Activated CD8-positive, alpha-beta memory T cell treated with anti-CD3 and anti-CD28 coated beads for 36 hours (primary cell): ENCODE data around the gene TSHZ2. TPM values are rescaled to one million over a fixed set of nuclear protein-coding genes. Genes with fewer than 3 reads are reported as not detected.

ENCODE experiments used
- CTCF ChIA-PET: fragments of 350-600 bp; sonication (Branson Sonifier 250); formaldehyde crosslinking; loops from one replicate; lab custom pipeline; 2021; ENCODE audit warnings: antibody characterized with exemption; lab: Charles Lee
- POLR2A ChIA-PET: fragments of 350-600 bp; sonication (Branson Sonifier 250); formaldehyde crosslinking; loops from one replicate; lab custom pipeline; 2021; ENCODE audit warnings: antibody characterized with exemption; lab: Charles Lee
- total RNA-seq, 2 experiments: library from RNA; stranded (reverse); gene quantifications; one replicate each; pipeline ENCODE4 v1.2.3, GENCODE V29; 2021

Gene TSHZ2
- total RNA-seq, 2 experiments from 2014 or later: 0.76 to 1.4 TPM

DNA sequence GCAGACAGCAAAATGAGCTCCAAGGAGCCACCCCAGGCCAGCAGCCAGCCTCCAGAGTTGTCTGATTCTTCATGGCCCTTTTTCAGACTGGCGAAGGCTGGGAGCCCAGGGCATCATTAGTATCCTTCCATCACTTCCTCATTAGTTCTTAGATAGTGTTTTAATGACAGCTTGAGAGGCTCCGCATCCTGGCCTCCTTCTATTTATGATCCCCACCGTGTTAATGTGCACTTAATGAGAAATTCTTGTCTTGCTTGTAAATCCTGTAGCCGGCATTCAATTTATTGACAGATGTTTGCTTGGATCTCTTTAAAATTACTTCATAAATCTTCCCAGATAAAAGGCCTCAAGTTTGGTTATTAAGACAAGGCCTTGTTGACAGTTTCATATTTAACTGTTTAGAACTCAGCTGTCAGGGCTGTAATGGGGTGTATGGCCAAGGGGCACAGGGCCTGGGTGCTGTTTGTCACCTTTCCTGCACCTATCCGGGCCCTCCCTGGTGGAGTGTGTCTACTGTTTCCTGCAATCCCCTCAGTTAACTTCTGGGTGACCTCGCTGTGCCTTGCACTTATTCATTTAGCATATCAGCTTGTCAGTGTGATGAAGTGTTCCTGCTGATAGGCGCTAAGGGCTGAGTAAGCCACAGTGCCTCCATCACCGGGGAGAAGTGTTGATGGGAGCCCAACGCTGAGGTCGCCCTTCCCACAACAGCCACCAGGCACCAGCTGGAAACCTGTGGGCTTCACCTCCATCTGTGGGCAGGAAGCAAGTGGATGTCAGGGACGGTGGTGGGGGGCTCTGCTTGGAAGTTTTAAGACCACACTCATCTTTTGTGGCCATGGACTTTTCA lies 169.3 kb downstream of the TSHZ2 start:
- CTCF ChIA-PET: no interaction called here
- POLR2A ChIA-PET: no interaction called here

DNA sequence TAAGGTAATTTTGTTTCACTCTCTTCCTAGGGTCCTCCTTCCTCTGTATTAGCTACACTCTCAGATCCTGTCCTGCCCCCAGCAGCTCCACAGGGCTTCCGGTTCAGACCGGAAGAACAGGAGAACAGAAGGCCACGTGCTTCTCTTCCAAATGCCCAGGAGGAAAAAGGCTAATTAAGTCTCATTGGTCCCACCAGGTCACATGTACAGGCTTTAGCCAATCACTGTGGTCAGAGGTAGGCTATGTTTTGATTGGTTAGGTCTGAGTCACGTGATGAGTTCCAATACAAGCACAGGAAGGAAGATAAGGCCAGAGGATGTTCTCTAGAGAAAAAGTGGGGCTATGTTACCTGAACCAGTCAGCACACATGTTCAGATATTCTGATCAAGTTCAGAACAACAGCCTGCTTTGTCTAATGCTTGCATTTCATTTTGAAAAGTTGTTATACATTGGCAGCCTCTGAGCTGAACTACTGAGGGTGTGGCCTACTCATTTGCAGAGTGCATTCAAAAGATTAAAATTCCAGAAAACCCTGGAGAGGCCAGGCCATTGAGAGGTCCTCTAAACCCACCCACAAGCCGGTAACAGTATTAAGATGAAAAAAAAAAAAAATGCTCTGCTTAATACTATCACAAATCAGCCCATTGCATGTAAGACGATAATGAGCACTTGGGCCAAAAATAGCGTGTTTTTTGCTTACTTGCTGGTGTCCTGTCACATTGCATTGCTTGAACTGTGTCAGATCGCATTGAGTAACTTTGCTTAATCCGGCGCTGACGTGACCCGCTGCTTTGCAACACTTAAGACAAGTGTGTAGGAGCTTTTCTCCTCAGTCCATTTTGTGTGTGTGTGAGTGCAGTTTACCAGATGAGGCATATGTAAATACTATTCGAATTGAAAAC lies 170.3 kb downstream of the TSHZ2 start:
- POLR2A ChIA-PET: no interaction called here
- CTCF ChIA-PET: interaction anchor here (0.7 kb wide), 1 partner anchor 13 kb away, joined by 3 read pairs; no protein-coding TSS in a partner anchor

DNA sequence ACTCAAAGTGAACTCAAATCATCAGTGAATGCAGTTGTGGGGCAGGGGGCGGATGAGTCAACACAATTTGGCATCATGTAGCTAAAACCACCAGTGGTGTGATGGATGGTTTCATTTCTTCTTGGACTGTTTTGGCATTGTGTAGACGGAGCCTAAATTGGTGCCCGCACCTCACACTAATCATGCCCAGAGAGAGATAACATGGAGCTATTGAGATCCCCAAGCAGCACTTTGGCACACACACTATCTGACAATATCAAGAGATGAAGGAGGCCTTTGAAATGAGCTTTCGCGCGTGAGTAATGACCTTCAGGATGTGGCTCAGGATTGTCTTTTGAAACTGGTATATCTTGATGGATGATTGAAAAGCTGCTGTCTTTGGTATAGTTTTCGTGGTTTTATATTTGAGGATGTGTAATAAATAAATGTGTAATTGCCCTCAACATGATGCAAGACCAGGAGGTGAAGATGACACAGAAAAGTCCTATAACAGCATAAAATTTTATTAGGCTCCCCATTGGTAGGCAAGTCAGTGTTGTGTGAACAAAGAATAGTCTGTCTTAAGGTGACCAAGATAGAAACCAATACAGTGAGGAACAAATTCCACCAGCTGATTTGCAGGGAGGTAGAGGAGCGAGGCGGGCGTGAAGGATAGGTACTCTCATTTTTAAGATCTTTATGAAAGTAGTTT lies 174.2 kb downstream of the TSHZ2 start:
- POLR2A ChIA-PET: interaction anchor here (0.9 kb wide), 1 partner anchor 11 kb away, joined by 3 read pairs; no protein-coding TSS in a partner anchor
- CTCF ChIA-PET: interaction anchor here (0.9 kb wide), 1 partner anchor 70 kb away, joined by 3 read pairs; no protein-coding TSS in a partner anchor

DNA sequence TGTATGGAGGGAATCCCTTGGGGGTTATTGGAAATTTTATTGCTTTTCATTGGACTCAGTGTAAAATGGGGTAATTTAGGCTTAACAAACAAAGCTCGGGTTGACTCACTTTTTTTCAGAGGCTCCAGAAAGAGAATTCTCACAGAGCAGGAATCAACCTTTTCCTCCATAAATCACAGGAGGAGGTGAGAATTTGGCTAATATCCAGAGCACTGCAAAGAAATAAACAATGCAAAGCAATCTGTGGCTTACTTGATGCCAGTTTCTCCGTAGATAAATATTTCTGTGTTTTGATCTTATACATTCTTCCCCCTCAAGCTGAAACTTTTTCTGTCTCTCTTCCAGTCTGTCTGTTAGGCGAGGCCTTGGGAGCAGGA lies 176.6 kb downstream of the TSHZ2 start:
- POLR2A ChIA-PET: no interaction called here
- CTCF ChIA-PET: no interaction called here

DNA sequence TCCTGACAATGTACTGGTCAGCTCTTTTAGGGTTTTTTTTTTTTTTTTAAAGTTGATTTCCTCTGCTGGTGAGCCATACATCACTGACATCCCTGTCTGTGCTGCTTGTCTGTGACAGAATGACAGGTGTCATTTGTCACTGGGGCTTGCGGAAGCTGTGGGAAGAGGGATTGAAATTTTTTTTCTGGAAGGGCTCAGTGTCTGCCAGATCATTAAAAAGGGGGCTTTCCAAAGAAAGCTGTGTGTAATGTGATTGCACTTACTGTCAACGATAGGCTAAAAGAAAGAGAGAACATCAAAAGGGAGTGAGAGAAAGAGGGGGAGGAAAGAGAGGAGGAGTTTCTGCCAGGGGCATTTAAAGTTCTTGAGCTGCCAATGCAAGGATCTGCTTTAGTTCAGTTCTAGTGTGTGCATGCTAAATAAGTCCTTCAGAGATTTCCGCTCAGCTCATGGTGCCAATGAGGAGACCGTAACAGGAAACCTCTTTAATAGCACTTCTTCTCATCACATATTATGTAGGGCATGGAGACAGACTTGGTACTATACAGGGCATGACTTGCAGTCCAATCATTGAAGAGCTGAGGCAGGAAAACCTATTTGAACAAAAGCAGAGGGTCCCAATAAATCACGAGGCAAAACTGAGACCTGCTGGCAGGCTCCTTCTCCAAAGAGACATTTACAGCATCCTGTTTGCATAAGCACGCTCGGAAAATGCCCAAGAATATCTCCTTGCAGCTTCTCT lies 177.2 kb downstream of the TSHZ2 start:
- ChIA-PET POLR2A (no interaction called here), CTCF (no interaction called here)

DNA sequence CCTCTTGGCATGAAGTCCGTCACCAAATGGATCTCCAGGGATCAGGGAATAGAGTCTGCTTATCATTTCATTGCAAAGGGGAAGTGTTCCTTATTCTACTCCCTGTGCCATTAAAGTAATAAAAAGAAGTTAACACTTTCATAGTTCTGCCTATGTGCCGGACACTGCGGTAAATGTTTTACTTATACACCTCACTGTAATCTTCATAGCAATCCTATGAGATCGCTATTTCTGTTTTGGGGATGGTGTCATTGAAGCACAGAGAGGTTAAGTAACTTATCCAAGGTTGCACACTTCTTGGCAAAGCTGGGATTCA lies 177.7 kb downstream of the TSHZ2 start:
- POLR2A ChIA-PET: no interaction called here
- CTCF ChIA-PET: no interaction called here

DNA sequence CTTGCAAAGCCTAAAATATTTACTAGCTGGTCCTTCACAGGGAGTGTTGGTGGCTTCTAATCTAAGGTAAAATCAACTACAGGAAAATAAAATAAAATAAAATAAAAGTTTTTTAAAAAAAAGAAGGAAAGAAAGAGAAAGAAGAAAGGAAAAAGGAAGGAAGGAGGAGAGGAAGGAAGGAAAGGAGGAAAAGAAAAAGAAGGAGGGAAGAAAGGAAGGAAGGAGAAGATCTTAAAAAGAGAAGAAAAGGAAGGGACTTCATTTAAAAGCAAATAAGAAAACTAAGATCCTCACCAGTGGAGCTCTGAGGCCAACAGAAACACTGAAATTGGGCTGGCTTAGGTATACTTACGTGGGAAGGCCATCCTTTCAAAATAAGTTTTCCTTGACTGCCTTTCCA lies 178.4 kb downstream of the TSHZ2 start:
- POLR2A ChIA-PET: no interaction called here
- CTCF ChIA-PET: no interaction called here

DNA sequence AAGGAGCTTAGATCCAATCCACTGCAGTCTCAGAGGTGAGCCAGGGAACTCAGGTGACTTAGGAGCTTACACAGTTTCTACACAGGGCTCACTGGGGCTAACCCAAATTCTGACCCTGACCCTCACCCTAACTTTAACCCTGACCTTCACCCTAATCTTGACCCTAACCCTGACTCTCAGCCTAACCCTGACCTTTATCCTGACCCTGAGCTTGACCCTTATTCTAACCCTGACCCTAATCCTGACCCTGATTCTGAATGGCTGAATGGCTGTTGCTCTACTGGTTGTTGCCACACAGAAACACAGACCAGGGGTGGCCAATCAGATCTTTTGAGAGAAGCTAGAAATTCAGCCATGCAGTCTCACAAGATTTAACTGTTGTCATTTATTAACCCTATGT lies 180.1 kb downstream of the TSHZ2 start:
- ChIA-PET CTCF (no interaction called here), POLR2A (no interaction called here)

DNA sequence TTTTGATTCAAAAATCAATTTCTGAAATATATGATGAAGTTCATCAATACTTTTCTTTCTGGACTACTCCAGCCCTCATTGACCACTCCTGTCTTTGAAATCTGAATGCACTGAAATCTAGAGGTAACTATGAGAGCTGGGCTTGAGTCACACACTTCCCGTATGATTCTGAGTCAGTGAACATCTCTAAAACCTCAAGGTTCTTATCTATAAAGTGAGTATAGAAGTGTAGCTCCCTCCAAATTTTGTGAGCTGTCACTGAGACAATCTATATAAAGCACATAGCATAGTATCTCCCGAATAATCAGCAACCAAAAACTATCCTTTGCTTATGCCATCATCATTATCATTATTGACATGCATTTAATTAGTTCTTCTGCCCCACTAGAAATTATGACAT lies 182.4 kb downstream of the TSHZ2 start:
- POLR2A ChIA-PET: no interaction called here
- CTCF ChIA-PET: no interaction called here

DNA sequence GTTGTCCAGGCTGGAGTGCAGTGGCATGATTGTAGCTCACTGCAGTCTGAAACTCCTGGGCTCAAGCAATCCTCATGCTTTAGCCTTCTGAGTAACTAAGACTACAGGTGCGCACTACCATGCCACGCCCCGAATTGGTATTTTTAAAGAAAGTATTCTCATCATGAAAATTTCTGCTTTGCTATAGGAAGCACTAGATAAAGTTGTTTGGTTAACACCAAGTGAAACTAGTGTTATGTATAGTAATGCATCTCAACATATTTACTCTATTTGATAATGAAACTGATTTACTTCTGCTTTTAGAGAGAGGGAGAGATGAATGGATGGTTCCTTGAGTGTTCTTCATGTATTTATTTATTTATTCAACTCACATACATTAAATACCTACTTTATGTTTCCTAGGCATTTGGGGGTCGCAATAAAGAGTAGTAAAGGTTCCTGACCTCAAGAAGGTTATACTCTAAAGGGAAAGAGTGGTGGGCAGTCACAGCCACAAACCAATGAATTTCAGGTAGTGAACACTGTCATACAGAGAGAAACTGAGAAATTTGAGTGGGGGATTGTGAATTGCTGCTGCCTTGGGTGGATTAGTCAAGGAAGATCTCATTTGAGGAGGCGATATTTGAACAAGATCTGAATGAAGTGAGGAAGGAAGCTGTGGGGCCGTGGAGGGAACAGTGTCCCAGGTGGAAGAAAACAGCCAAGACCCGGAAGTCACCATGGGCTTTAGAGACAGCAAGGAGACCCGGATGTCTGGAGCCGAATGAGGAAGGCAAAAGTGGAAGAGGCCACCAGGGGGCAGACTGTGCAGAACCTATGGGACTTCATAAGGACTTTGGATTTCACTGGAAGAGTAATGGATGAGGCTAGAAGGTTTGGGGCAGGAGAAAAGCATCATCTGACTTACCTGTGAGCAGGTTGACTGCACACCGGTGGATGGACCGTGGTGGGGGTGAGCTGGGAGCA lies 185.6 kb downstream of the TSHZ2 start:
- ChIA-PET POLR2A (interaction anchor here (0.7 kb wide), 1 partner anchor 11 kb away, joined by 3 read pairs; no protein-coding TSS in a partner anchor), CTCF (interaction anchor here (0.8 kb wide), 1 partner anchor 444 kb away, joined by 3 read pairs; no protein-coding TSS in a partner anchor)

DNA sequence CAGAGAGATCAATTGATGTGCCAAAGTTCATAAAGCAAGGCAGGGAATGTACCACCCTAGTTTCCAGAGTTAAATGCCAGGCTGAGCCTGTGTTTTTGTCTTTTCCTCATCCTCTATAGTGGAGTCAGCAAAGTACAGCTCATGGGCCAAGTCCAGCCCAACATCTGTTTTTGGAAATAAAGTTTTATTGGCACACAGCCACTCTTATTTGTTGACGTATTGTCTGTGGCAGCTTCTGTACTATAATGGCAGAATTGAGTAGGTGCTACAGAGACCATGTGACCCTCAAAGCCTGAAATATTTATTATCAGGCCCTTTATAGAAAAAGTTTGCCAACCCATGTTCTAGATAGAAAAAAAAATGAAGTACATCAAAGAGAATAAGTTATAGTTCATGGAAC lies 187.0 kb downstream of the TSHZ2 start:
- POLR2A ChIA-PET: no interaction called here
- CTCF ChIA-PET: no interaction called here

DNA sequence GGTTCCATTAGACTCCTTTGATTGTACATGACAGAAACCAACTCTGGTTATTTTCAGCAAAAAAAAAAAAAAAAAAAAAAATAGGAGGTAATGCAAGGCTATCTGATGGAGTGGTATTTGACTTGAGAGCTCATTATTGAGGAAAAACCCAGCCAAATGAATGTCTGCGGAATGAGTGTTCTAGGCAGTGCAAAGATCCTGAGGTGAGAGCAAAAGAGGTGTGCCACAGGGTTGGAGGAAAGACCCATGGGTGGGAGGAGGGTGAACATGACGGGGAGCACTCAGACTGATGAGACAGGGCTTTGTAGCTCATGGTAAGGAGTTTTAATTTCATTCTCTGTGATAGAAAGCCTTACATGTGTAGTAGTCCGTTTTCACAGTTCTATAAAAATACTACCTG lies 188.9 kb downstream of the TSHZ2 start:
- POLR2A ChIA-PET: no interaction called here
- CTCF ChIA-PET: interaction anchor here (0.6 kb wide), 1 partner anchor 813 kb away, joined by 3 read pairs; no protein-coding TSS in a partner anchor

DNA sequence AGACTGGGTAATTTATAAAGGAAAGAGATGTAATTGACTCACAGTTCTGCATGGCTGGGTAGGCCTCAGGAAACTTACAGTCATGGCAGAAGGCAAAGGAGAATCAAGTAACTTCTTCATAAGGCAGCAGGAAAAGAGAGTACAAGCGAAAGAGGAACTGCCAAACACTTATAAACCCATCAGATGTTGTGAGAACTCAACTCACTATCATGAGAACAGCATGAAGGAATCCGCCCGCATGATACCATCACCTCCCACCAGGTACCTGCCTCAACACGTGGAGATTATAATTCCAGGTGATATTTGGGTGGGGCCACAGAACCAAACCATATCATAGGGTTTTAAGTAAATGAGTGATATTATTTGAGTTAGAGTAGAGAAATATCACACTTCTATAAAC lies 189.3 kb downstream of the TSHZ2 start:
- ChIA-PET POLR2A (no interaction called here), CTCF (interaction anchor here (0.6 kb wide), 1 partner anchor 813 kb away, joined by 3 read pairs; no protein-coding TSS in a partner anchor)

DNA sequence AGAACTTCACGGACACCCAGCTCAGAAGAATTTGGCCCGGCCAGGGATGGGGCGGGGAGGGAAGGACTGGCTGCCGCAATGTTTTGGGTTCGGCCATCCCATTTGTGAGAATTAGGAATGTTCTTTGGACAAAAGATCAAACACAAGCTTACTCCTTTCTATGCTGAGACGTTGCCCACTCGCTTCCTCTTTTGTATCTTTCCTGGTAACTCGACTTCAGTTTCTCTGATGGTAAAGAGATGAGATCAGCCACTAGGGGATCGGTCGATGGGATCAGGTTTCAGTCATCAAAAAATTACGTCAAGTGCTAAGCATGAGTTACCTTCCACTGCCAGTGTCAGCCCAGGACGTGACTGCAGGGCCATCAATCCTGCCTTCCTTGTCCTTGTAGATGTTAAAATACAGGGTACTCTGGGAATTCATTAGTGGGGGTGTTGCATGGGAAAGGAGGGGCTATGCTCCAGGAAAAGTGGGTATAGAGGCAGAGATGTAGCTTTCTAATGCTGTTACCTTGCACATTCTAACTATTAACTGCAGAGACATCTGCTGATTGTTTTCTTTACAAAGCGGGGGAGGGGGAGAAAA lies 190.2 kb downstream of the TSHZ2 start:
- ChIA-PET POLR2A (no interaction called here), CTCF (interaction anchor here (0.5 kb wide), 1 partner anchor 1225 kb away, joined by 3 read pairs; no protein-coding TSS in a partner anchor)

DNA sequence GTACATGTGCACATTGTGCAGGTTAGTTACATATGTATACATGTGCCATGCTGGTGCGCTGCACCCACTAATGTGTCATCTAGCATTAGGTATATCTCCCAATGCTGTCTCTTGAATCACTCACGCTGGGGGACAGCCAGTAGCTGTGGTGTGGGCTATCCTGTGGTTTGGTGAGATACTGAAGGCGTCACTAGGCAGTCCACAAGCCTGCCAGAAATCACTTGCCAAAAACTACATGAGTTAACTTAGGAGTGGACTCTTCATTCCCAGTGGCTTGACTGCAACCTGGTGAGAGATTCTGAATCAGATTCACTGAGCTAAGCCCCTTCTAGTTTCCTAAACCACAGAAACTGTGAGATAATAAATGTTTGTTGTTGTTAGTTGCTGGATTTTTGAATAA lies 191.3 kb downstream of the TSHZ2 start:
- POLR2A ChIA-PET: interaction anchor here (0.6 kb wide), 1 partner anchor 85 kb away, joined by 3 read pairs; no protein-coding TSS in a partner anchor
- CTCF ChIA-PET: no interaction called here

DNA sequence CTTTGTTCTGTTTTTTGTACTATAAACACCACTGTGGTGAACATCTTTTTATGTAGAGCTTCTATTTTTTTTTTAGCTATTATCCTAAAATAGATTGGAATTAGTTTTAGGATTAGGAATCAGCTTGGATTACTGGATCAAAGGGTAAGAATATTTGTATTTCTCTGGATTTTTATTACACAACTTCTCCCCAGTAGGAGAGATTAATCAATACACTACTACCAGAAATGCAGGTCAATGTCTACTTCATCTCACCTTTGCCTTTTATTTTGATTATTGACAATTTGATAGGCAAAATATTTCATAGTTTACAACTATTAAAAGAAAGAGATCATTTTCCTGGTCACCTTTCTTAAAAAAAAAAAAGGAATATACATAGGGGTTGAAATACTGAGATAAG lies 191.9 kb downstream of the TSHZ2 start:
- CTCF ChIA-PET: no interaction called here
- POLR2A ChIA-PET: no interaction called here

DNA sequence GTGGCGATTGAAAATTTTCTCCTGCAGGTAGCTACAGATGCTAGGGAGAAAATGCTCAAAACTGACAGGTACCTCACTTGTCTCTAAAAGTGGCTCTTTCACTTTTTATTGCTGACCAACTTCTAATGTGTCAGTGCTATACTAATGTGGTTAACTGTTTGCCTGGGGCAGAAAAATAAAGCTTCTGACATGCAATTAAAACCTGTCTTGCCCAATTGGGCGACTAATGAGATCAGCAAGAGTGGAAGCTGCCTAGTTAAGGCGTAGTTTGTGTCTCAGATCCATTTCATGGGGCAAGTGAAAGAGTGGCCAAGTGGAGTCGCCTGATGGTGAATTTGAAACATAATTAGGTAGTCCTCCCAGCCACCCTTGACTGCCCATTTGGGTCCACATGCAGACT lies 193.3 kb downstream of the TSHZ2 start:
- ChIA-PET CTCF (no interaction called here), POLR2A (no interaction called here)
